Thyroid gland (tissue), 4 donors: ENCODE results near the gene ZFAND3.

ENCODE experiments used
- CTCF ChIP-seq, 6 experiments: fragments of 200-600 bp in 3 of 6; fragments of 450-650 bp in 3 of 6; sonication (generic) in 3 of 6; IDR thresholded peaks; one replicate each; pipeline ENCODE4 v1.5.1; 2016 to 2019; ENCODE audit warnings: antibody characterized with exemption in 6 of 6, mild to moderate bottlenecking in 2 of 6, inconsistent platforms in 1 of 6, moderate library complexity in 1 of 6
- POLR2A ChIP-seq, 2 donors: fragments of 450-650 bp; IDR thresholded peaks; one replicate each; pipeline ENCODE4 v1.6.1; 2017; ENCODE audit warnings: antibody characterized with exemption in 2 of 2, mild to moderate bottlenecking in 2 of 2, moderate library complexity in 1 of 2

GRCh38 chr6:37801605-37801940 is 18.0 kb upstream of the ZFAND3 start:
- no peak for TF ChIP-seq POLR2A (IDR thresholded peaks at IDR 0.05)
- TF ChIP-seq CTCF (IDR thresholded peaks at IDR 0.05): no peak
